ENCODE results near the gene GPLD1.

Gene GPLD1

GRCh38 chr6:24497254-24497970 is 8.0 kb upstream of the GPLD1 start:
- TF ChIP-seq SUZ12 (IDR thresholded peaks at IDR 0.05; ENCODE audit: extremely low read depth, insufficient read depth, insufficient read length) (no peak), ZNF274 (IDR thresholded peaks at IDR 0.05; ENCODE audit: low read depth, low read length) (no peak), YY1 (IDR thresholded peaks at IDR 0.05; ENCODE audit: insufficient read depth, insufficient read length) (no peak)
- H3K4me1 ChIP-seq (ENCODE audit: insufficient read depth, insufficient read length), result no peaks in the 10 kb centered on the region
- no peak for DNase-seq (ENCODE audit: low read depth, low spot score)

DNA sequence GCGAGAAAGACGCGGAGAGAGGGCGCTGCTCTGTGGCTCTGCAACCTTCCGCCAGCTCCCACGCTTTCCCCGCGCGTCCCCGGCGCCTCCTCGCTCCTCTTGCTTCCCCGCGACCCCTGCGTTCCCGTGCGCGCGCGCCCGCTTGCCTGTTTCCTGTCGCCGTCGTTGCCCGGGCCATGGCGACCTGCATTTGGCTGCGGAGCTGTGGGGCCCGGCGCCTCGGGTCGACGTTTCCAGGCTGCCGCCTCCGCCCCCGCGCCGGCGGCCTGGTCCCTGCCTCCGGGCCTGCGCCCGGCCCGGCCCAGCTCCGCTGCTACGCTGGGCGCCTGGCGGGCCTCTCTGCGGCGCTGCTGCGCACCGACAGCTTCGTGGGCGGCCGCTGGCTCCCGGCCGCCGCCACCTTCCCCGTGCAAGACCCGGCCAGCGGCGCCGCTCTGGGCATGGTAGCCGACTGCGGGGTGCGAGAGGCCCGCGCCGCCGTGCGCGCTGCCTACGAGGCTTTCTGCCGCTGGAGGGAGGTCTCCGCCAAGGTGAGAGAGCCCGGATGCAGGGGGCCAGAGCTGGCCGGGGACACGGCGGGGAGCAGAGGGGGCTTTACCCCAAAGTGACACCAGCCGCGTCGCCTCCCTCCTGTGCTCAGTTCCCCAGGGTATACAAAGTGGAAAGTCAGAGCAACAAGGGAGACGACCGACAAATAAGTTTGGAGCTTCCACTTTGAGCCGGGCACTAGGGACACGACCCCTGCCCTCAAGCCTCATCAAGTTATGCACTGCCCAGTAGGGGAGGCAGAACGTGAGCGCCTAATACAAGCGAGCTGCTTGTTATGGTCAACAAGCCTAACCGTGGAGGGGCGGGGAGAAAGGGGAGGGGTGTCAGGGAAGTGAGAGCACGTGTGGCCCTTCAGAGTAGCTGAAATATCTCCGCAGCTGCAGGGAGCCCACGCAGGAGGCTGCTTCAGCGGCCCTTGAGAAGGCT is 5.7 kb upstream of the GPLD1 start, which contains the start of gene ALDH5A1:
Gene ALDH5A1, plus strand, starts transcription at position 149 of the 975 bp plus-strand sequence. Its CDS starts 28 bp downstream, at position 177.
- H3K36me3 ChIP-seq (ENCODE audit: insufficient read depth, insufficient read length, low read length), result no peaks in the 10 kb centered on the region
- DNase-seq (ENCODE audit: low read depth, low spot score), result peak; percentile 40
- no peak for TF ChIP-seq YY1 (IDR thresholded peaks at IDR 0.05; ENCODE audit: insufficient read depth, insufficient read length)
- TF ChIP-seq ZNF274 (IDR thresholded peaks at IDR 0.05; ENCODE audit: low read depth, low read length), result no peak
- no peak for TF ChIP-seq SUZ12 (IDR thresholded peaks at IDR 0.05; ENCODE audit: extremely low read depth, insufficient read depth, insufficient read length)
- peaks cover 22% of the 10 kb centered on the region for H3K27me3 ChIP-seq (ENCODE audit: insufficient read depth, insufficient read length)
- H3K9me3 ChIP-seq (ENCODE audit: insufficient read depth, low read length), result no peaks in the 10 kb centered on the region
- H3K4me3 ChIP-seq (ENCODE audit: insufficient read length, low read depth), result peak within 1 kb of the TSS; percentile 52
- no peaks in the 10 kb centered on the region for H3K4me1 ChIP-seq (ENCODE audit: insufficient read depth, insufficient read length)
- peak within 1 kb of the TSS; percentile 70 for H3K9ac ChIP-seq (ENCODE audit: insufficient read length, low read depth)

More at GRCh38 chr6:24497254-24497970, 8.0 kb upstream of the GPLD1 start:
- H3K9me3 ChIP-seq (ENCODE audit: insufficient read depth, low read length), result no peaks in the 10 kb centered on the region
- H3K9ac ChIP-seq (ENCODE audit: insufficient read length, low read depth), result no peak overlapping the region
- no peaks in the 10 kb centered on the region for H3K36me3 ChIP-seq (ENCODE audit: insufficient read depth, insufficient read length, low read length)
- no peak overlapping the region for H3K4me3 ChIP-seq (ENCODE audit: insufficient read length, low read depth)
- peaks cover 22% of the 10 kb centered on the region for H3K27me3 ChIP-seq (ENCODE audit: insufficient read depth, insufficient read length)

DNA sequence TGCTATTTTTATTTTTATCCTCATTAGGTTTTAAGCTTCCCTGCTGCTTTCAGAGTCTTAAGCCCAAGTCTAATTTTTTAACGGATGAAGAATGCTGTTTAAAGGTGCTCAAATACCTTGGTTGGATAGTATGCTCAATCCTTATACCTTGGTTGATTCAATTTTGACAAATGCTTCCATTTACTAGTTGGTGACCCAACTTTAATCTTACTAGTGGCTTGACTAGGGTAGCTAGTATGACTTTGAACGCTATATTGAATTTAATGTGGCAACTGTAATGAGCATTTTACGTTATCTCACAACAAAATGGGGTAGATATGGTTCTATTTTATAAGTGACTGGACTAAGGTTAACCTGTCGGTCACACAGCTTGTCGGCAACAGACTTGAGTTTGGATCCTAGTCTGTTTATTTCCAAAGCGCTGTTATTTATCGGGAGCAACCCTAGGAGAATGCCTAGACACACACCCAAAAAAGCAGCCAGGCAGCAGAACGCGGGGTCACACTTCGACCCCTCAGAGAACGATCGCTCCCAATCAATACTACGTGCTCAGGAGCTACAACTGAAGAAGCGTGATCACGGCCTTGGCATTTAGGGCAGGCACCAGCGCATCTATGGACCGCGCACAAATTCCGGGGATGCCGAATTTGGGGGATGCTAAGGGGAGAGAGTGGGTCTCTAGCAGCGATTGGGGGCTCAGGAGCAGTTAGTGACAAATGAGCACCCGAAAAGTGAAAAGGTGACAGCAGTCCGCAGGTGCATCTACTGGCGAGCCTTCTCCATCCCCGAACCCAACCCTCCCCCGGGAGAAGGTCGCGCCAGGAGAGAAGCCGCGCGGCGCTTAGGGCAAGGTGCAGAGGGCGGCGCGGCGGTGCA is 4.8 kb upstream of the GPLD1 start:
- TF ChIP-seq ZNF274 (IDR thresholded peaks at IDR 0.05; ENCODE audit: low read depth, low read length) (no peak), YY1 (IDR thresholded peaks at IDR 0.05; ENCODE audit: insufficient read depth, insufficient read length) (no peak), SUZ12 (IDR thresholded peaks at IDR 0.05; ENCODE audit: extremely low read depth, insufficient read depth, insufficient read length) (no peak)
- Histone ChIP-seq H3K4me3 (ENCODE audit: insufficient read length, low read depth) (peak overlapping the region; percentile 52), H3K36me3 (ENCODE audit: insufficient read depth, insufficient read length, low read length) (no peaks in the 10 kb centered on the region), H3K9me3 (ENCODE audit: insufficient read depth, low read length) (no peaks in the 10 kb centered on the region), H3K9ac (ENCODE audit: insufficient read length, low read depth) (peak overlapping the region; percentile 70), H3K27me3 (ENCODE audit: insufficient read depth, insufficient read length) (peaks cover 22% of the 10 kb centered on the region), H3K4me1 (ENCODE audit: insufficient read depth, insufficient read length) (no peaks in the 10 kb centered on the region)
- DNase-seq (ENCODE audit: low read depth, low spot score), result no peak

DNA sequence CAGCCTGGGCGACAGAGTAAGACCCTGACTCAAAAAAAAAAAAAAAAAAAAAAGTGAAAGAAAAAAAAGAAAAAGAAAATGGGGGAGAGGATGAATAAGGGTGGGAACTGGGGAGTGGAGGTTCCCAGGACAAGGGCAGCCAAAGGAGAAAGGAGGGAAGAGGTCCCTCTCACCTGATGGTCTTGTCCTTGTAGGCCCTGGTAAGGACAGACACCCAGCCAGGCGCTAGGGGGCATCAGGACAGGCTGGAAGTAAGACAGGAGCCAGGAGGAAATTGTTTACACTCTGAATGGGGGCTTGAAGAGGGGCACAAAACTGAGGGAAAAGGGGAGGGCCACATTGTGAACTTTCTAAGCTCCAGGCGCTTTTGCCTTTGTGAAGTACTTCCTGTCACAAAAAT is 3.1 kb upstream of the GPLD1 start:
- Histone ChIP-seq H3K36me3 (ENCODE audit: insufficient read depth, insufficient read length, low read length) (no peaks in the 10 kb centered on the region), H3K4me3 (ENCODE audit: insufficient read length, low read depth) (no peak overlapping the region), H3K27me3 (ENCODE audit: insufficient read depth, insufficient read length) (peaks cover 22% of the 10 kb centered on the region), H3K9ac (ENCODE audit: insufficient read length, low read depth) (no peak overlapping the region), H3K9me3 (ENCODE audit: insufficient read depth, low read length) (no peaks in the 10 kb centered on the region), H3K4me1 (ENCODE audit: insufficient read depth, insufficient read length) (no peaks in the 10 kb centered on the region)
- DNase-seq (ENCODE audit: low read depth, low spot score), result no peak
- TF ChIP-seq YY1 (IDR thresholded peaks at IDR 0.05; ENCODE audit: insufficient read depth, insufficient read length), result no peak
- TF ChIP-seq ZNF274 (IDR thresholded peaks at IDR 0.05; ENCODE audit: low read depth, low read length), result no peak
- no peak for TF ChIP-seq SUZ12 (IDR thresholded peaks at IDR 0.05; ENCODE audit: extremely low read depth, insufficient read depth, insufficient read length)

DNA sequence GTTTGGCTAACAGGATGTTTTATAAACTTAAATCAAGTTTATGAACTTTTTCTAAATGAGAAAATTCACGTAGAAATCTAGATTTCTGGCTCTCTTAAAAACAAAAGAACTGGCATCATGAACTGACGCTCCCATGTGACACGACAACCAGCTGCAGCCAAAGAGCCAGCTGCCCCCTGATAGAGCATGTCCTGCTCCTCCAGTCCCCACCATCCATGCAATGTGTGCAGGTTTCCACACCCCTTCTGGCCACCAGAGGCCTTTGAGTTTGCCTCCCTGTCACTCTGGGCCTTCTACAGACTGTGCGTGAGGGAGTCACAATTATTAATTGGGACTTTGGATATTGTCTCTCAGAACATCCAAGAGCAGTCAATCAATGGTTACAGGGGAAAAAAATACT is 1.6 kb upstream of the GPLD1 start:
- Histone ChIP-seq H3K9me3 (ENCODE audit: insufficient read depth, low read length) (no peaks in the 10 kb centered on the region), H3K36me3 (ENCODE audit: insufficient read depth, insufficient read length, low read length) (no peaks in the 10 kb centered on the region), H3K27me3 (ENCODE audit: insufficient read depth, insufficient read length) (peaks cover 13% of the 10 kb centered on the region), H3K4me1 (ENCODE audit: insufficient read depth, insufficient read length) (no peaks in the 10 kb centered on the region), H3K4me3 (ENCODE audit: insufficient read length, low read depth) (no peak overlapping the region), H3K9ac (ENCODE audit: insufficient read length, low read depth) (no peak overlapping the region)
- no peak for TF ChIP-seq SUZ12 (IDR thresholded peaks at IDR 0.05; ENCODE audit: extremely low read depth, insufficient read depth, insufficient read length)
- TF ChIP-seq ZNF274 (IDR thresholded peaks at IDR 0.05; ENCODE audit: low read depth, low read length), result no peak
- TF ChIP-seq YY1 (IDR thresholded peaks at IDR 0.05; ENCODE audit: insufficient read depth, insufficient read length), result no peak
- no peak for DNase-seq (ENCODE audit: low read depth, low spot score)

DNA sequence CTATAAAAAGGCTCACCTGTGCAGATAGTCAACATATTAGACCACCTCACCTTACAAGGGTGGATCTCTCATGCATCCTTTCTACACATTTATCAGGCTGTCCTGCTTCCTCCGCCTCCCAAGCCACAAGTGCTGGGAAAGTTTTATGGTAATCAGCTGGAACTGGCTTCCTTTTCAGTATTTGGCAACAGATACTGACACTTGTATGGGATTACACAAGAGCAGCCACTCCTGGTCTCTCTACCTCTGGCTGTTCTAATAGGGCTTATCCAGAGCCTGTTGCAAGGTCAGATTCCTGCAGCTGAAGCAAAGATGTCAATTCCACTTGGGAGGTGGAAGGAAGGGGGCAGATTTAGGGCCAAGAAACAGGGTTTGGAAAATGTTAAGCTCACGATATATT is 503 bp upstream of the GPLD1 start:
- H3K4me3 ChIP-seq (ENCODE audit: insufficient read length, low read depth), result no peak overlapping the region
- no peaks in the 10 kb centered on the region for H3K4me1 ChIP-seq (ENCODE audit: insufficient read depth, insufficient read length)
- no peaks in the 10 kb centered on the region for H3K9me3 ChIP-seq (ENCODE audit: insufficient read depth, low read length)
- no peak overlapping the region for H3K9ac ChIP-seq (ENCODE audit: insufficient read length, low read depth)
- H3K27me3 ChIP-seq (ENCODE audit: insufficient read depth, insufficient read length), result peaks cover 12% of the 10 kb centered on the region
- H3K36me3 ChIP-seq (ENCODE audit: insufficient read depth, insufficient read length, low read length), result no peaks in the 10 kb centered on the region
- no peak for DNase-seq (ENCODE audit: low read depth, low spot score)
- no peak for TF ChIP-seq YY1 (IDR thresholded peaks at IDR 0.05; ENCODE audit: insufficient read depth, insufficient read length)
- TF ChIP-seq SUZ12 (IDR thresholded peaks at IDR 0.05; ENCODE audit: extremely low read depth, insufficient read depth, insufficient read length), result no peak
- no peak for TF ChIP-seq ZNF274 (IDR thresholded peaks at IDR 0.05; ENCODE audit: low read depth, low read length)

Measured in NT2/D1 (cell line).